H9 (cell line): Measurements from ENCODE around the gene NDUFC2. TPM values are rescaled to one million over a fixed set of nuclear protein-coding genes. Genes with fewer than 3 reads are reported as not detected.

Source experiments
- DNase-seq: peaks from one replicate; pipeline ENCODE4 v3.0.0-alpha.2; 2017
- H2AFZ ChIP-seq: one replicate; pipeline ENCODE4 v1.6.1; 2013; ENCODE audit warnings: mild to moderate bottlenecking, low read length, control low read depth, moderate library complexity
- H2AK5ac ChIP-seq: 2 replicates; pipeline ENCODE4 v1.6.1; 2013; ENCODE audit warnings: low read length, control low read depth, mixed read lengths; ENCODE audit not compliant: insufficient read length
- H2BK120ac ChIP-seq: one replicate; pipeline ENCODE4 v1.6.1; 2013; ENCODE audit warnings: low read depth, mild to moderate bottlenecking, low read length, control low read depth, inconsistent platforms; ENCODE audit not compliant: poor library complexity, severe bottlenecking
- H2BK12ac ChIP-seq: 2 replicates; pipeline ENCODE4 v1.6.1; 2013; ENCODE audit warnings: low read length, control low read depth, mixed read lengths, low read depth; ENCODE audit not compliant: insufficient read length
- H2BK15ac ChIP-seq: 2 replicates; pipeline ENCODE4 v1.6.1; 2013; ENCODE audit warnings: low read depth, low read length, control low read depth
- H2BK20ac ChIP-seq: one replicate; pipeline ENCODE4 v1.6.1; 2013; ENCODE audit warnings: low read depth, mild to moderate bottlenecking, low read length, control low read depth, inconsistent platforms; ENCODE audit not compliant: poor library complexity, severe bottlenecking
- H2BK5ac ChIP-seq: 2 replicates; pipeline ENCODE4 v1.6.1; 2013; ENCODE audit warnings: low read length, control low read depth, mixed read lengths; ENCODE audit not compliant: insufficient read length
- H3K14ac ChIP-seq: 2 replicates; pipeline ENCODE4 v1.6.1; 2013; ENCODE audit warnings: low read length, control low read depth; ENCODE audit not compliant: insufficient read depth
- H3K18ac ChIP-seq: 2 replicates; pipeline ENCODE4 v1.6.1; 2013; ENCODE audit warnings: low read depth, mild to moderate bottlenecking, mixed read lengths, low read length, control low read depth; ENCODE audit not compliant: insufficient read length
- H3K23ac ChIP-seq: 2 replicates; pipeline ENCODE4 v1.6.1; 2013; ENCODE audit warnings: low read length, control low read depth, mixed read lengths, low read depth; ENCODE audit not compliant: insufficient read length
- H3K23me2 ChIP-seq: 2 replicates; pipeline ENCODE4 v1.6.1; 2013; ENCODE audit warnings: low read depth, mild to moderate bottlenecking, mixed read lengths, low read length, control low read depth; ENCODE audit not compliant: insufficient read length, poor library complexity, severe bottlenecking
- H3K27ac ChIP-seq: 2 replicates; pipeline ENCODE4 v1.5.1; 2013; ENCODE audit warnings: low read length, control low read depth, mixed read lengths, low read depth; ENCODE audit not compliant: insufficient read length
- H3K27me3 ChIP-seq: 2 replicates; pipeline ENCODE4 v1.6.1; 2013; ENCODE audit warnings: low read length, control low read depth, inconsistent platforms; ENCODE audit not compliant: insufficient read depth
- H3K4ac ChIP-seq: 2 replicates; pipeline ENCODE4 v1.6.1; 2013; ENCODE audit warnings: low read depth, mild to moderate bottlenecking, control low read depth, inconsistent platforms, low read length, moderate library complexity
- H3K4me1 ChIP-seq: 2 replicates; pipeline ENCODE4 v1.6.1; 2013; ENCODE audit warnings: low read length, control low read depth, inconsistent platforms; ENCODE audit not compliant: insufficient read depth
- H3K4me2 ChIP-seq: 2 replicates; pipeline ENCODE4 v1.6.1; 2013; ENCODE audit warnings: low read length, control low read depth, mixed read lengths; ENCODE audit not compliant: insufficient read length, insufficient read depth
- H3K56ac ChIP-seq: 2 replicates; pipeline ENCODE4 v1.6.1; 2013; ENCODE audit warnings: low read depth, mild to moderate bottlenecking, mixed read lengths, low read length, control low read depth; ENCODE audit not compliant: insufficient read length
- H3K79me1 ChIP-seq: 2 replicates; pipeline ENCODE4 v1.6.1; 2013; ENCODE audit warnings: low read depth, mild to moderate bottlenecking, moderate library complexity, low read length, control low read depth, inconsistent platforms; ENCODE audit not compliant: insufficient read depth, poor library complexity, severe bottlenecking
- H3K79me2 ChIP-seq: 2 replicates; pipeline ENCODE4 v1.6.1; 2013; ENCODE audit warnings: low read length, control low read depth, inconsistent platforms; ENCODE audit not compliant: insufficient read depth
- H3K9ac ChIP-seq: 2 replicates; pipeline ENCODE4 v1.6.1; 2013; ENCODE audit warnings: low read length, control low read depth, mixed read lengths; ENCODE audit not compliant: insufficient read length; ENCODE audit errors: extremely low read depth
- H3K9me3 ChIP-seq: one replicate; pipeline ENCODE4 v1.6.1; 2013; ENCODE audit warnings: low read depth, low read length, inconsistent platforms; ENCODE audit not compliant: control insufficient read depth
- H3T11ph ChIP-seq: one replicate; pipeline ENCODE4 v1.6.1; 2013; ENCODE audit warnings: mild to moderate bottlenecking, low read length, control low read depth, inconsistent platforms
- H4K20me1 ChIP-seq: one replicate; pipeline ENCODE4 v1.6.1; 2013; ENCODE audit not compliant: control insufficient read depth, insufficient read length, insufficient read depth
- H4K5ac ChIP-seq: 2 replicates; pipeline ENCODE4 v1.6.1; 2013; ENCODE audit warnings: low read depth, mild to moderate bottlenecking, mixed read lengths, low read length, control low read depth; ENCODE audit not compliant: insufficient read length
- H4K8ac ChIP-seq: replicated peaks from 2 replicates; pipeline ENCODE4 v1.6.1; 2013; ENCODE audit warnings: low read length, control low read depth, mixed read lengths, low read depth; ENCODE audit not compliant: insufficient read length
- H4K91ac ChIP-seq: 2 replicates; pipeline ENCODE4 v1.6.1; 2013; ENCODE audit warnings: low read depth, mild to moderate bottlenecking, moderate library complexity, mixed read lengths, low read length, control low read depth; ENCODE audit not compliant: insufficient read length
- H3K27ac Mint-ChIP-seq, 3 experiments: 2 replicates in 2 of 3; 3 replicates in 1 of 3; pipeline ENCODE4 v1.8.0; 2020 to 2021; ENCODE audit warnings: mixed read lengths in 3 of 3, mild to moderate bottlenecking in 1 of 3, moderate library complexity in 1 of 3
- H3K27me3 Mint-ChIP-seq: 2 replicates; pipeline ENCODE4 v1.8.0; 2021; ENCODE audit warnings: low read depth, mild to moderate bottlenecking, moderate library complexity, mixed read lengths
- H3K36me3 Mint-ChIP-seq, 3 experiments: 2 replicates in 2 of 3; 3 replicates in 1 of 3; pipeline ENCODE4 v1.8.0; 2020 to 2021; ENCODE audit warnings: low read depth in 3 of 3, mixed read lengths in 3 of 3; ENCODE audit not compliant: insufficient read depth in 1 of 3
- H3K4me1 Mint-ChIP-seq, 2 experiments: 2 replicates each; pipeline ENCODE4 v1.8.0; 2020; ENCODE audit warnings: mixed read lengths in 2 of 2
- H3K4me3 Mint-ChIP-seq, 2 experiments: 2 replicates in 1 of 2; 3 replicates in 1 of 2; pipeline ENCODE4 v1.8.0; 2020 to 2021; ENCODE audit warnings: mild to moderate bottlenecking in 2 of 2, mixed read lengths in 2 of 2, moderate library complexity in 1 of 2
- H3K9me3 Mint-ChIP-seq, 2 experiments: 2 replicates in 1 of 2; 3 replicates in 1 of 2; pipeline ENCODE4 v1.8.0; 2020; ENCODE audit warnings: mild to moderate bottlenecking in 2 of 2, mixed read lengths in 2 of 2, moderate library complexity in 1 of 2
- WGBS: extraction: QIAGEN DNeasy Blood & Tissue Kit; methylation state at CpG from one replicate; pipeline ENCODE4 v1.1.7; 2013; ENCODE audit warnings: missing lambda C conversion rate, low lambda C conversion rate, mixed read lengths; ENCODE audit not compliant: insufficient read length; ENCODE audit errors: extremely low coverage; 5-methylcytosine and 5-hydroxymethylcytosine counted together
- total RNA-seq: library from RNA; stranded (reverse); gene quantifications from 2 replicates; pipeline ENCODE4 v1.2.1, GENCODE V29; 2021
- TF ChIP-seq, protein P1 (sequence below): fragments of 200-600 bp; sonication (generic); conservative IDR thresholded peaks from 3 replicates; pipeline ENCODE4 v1.8.0; 2021; ENCODE audit warnings: antibody characterized with exemption, mild to moderate bottlenecking

The NDUFC2 gene
- total RNA-seq, 1 experiment from 2014 or later: 247 TPM

DNA sequence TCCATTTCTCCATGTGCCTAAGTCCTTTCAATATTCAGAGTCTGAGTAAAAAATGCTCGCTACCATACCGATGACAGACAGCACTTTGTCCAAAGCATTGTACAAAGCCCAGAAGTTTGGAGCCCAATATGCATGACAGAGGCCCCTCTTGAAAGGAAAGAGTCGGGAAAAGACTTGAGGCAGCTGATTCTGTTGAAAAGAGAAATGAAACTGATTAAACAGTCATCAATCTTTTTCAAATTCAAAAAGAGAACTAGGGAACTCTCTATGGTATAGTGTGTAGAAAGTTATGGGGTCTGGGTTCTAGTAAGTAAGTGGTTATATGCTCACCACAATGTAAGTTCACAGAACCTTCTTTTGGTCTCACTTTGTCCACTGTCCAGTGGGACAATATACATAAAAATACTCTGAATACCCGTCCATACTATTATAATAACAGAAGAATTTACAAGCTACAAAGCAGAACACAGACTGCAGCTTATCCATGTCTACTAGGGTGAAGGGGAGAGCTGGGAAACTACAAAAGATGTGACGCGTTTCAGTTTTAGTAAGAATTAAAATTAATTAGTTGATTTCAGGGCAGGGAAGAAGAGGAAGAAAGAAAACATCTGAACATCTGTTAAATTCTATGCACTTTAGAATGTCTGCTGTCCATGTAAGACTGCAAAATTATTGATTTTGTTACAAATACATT, 33.1 kb upstream of the NDUFC2 start:
- no peaks in the 10 kb centered on the region for H3K4me1 Mint-ChIP-seq
- no peak overlapping the region for H3K18ac ChIP-seq
- no peak overlapping the region for H2BK15ac ChIP-seq
- H2BK5ac ChIP-seq: no peak overlapping the region
- H2BK12ac ChIP-seq: no peak overlapping the region
- no peak overlapping the region for H3T11ph ChIP-seq
- H4K5ac ChIP-seq: no peak overlapping the region
- no peaks in the 10 kb centered on the region for H3K27me3 ChIP-seq
- no peak overlapping the region for H3K23ac ChIP-seq
- TF ChIP-seq, protein P1, sequence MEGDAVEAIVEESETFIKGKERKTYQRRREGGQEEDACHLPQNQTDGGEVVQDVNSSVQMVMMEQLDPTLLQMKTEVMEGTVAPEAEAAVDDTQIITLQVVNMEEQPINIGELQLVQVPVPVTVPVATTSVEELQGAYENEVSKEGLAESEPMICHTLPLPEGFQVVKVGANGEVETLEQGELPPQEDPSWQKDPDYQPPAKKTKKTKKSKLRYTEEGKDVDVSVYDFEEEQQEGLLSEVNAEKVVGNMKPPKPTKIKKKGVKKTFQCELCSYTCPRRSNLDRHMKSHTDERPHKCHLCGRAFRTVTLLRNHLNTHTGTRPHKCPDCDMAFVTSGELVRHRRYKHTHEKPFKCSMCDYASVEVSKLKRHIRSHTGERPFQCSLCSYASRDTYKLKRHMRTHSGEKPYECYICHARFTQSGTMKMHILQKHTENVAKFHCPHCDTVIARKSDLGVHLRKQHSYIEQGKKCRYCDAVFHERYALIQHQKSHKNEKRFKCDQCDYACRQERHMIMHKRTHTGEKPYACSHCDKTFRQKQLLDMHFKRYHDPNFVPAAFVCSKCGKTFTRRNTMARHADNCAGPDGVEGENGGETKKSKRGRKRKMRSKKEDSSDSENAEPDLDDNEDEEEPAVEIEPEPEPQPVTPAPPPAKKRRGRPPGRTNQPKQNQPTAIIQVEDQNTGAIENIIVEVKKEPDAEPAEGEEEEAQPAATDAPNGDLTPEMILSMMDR: no peak
- DNase-seq: no peak
- no peak overlapping the region for H2AFZ ChIP-seq
- no peaks in the 10 kb centered on the region for H3K23me2 ChIP-seq
- H2BK120ac ChIP-seq: no peak overlapping the region
- H4K91ac ChIP-seq: no peak overlapping the region
- H3K4me3 Mint-ChIP-seq: no peak overlapping the region
- no peak overlapping the region for H3K4me2 ChIP-seq
- H4K20me1 ChIP-seq: no peaks in the 10 kb centered on the region
- no peak overlapping the region for H3K14ac ChIP-seq
- no peaks in the 10 kb centered on the region for H3K27me3 Mint-ChIP-seq
- no peak overlapping the region for H3K9ac ChIP-seq
- H3K9me3 ChIP-seq: no peaks in the 10 kb centered on the region
- no peak overlapping the region for H3K27ac ChIP-seq
- peaks cover 9 to 60% (median 40%) of the 10 kb centered on the region in 3 experiments for H3K36me3 Mint-ChIP-seq
- H3K4ac ChIP-seq: no peak overlapping the region
- no peaks in the 10 kb centered on the region for H3K79me2 ChIP-seq
- no CpG with 5 or more reads among the region's 6 CpGs for WGBS
- no peak overlapping the region for H2BK20ac ChIP-seq
- H3K27ac Mint-ChIP-seq: no peak overlapping the region
- no peaks in the 10 kb centered on the region for H3K9me3 Mint-ChIP-seq
- no peak overlapping the region for H2AK5ac ChIP-seq
- no peaks in the 10 kb centered on the region for H3K79me1 ChIP-seq
- H3K4me1 ChIP-seq: no peaks in the 10 kb centered on the region
- H3K56ac ChIP-seq: no peak overlapping the region
- H4K8ac ChIP-seq: no peak overlapping the region
